Measurements from ENCODE around the gene MS4A13. TPM values are rescaled to one million over a fixed set of nuclear protein-coding genes. Genes with fewer than 3 reads are reported as not detected.
"Not testable (repeated sequence)": the region's sequence is repeated elsewhere in the genome, so short reads cannot be mapped to it uniquely, and the experiment has no call there.

Gene MS4A13
- total RNA-seq, 2 donors from 2014 or later, result not detected

GRCh38 chr11:60528465-60528864 is 13.3 kb downstream of the MS4A13 start:
- intact Hi-C loops (cut with DNase I), result no loop called here
- DNase-seq (ENCODE audit: low spot score), result no peak

DNA sequence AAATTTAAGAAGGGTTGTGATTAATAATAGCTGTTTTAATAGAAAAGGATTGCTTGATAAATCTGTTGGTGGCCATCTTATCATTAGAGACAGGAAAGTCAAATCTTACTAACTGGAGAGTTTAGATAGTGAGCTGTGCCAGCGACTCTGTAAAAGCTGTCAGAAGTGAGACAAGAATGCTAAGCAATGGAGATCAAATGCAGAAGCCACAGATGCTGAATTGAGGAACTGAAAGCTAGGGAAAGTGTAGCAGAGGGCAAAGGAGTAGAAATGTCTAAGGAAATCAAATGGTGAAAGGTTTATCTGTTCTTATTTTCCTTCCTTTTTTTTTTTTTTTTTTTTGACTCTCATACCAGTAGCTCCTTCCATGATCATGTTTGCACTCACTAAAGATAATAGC is 13.7 kb downstream of the MS4A13 start:
- DNase-seq (ENCODE audit: low spot score), result no peak
- intact Hi-C loops (cut with DNase I), result no loop called here

GRCh38 chr11:60530454-60531100 is 15.4 kb downstream of the MS4A13 start:
- no peak for DNase-seq (ENCODE audit: low spot score)

GRCh38 chr11:60532383-60532782 is 17.2 kb downstream of the MS4A13 start:
- DNase-seq (ENCODE audit: low spot score); intact Hi-C loops (cut with DNase I): not testable (repeated sequence)

More at GRCh38 chr11:60530454-60531100, 15.4 kb downstream of the MS4A13 start:
- intact Hi-C loops (cut with DNase I), result no loop called here

DNA sequence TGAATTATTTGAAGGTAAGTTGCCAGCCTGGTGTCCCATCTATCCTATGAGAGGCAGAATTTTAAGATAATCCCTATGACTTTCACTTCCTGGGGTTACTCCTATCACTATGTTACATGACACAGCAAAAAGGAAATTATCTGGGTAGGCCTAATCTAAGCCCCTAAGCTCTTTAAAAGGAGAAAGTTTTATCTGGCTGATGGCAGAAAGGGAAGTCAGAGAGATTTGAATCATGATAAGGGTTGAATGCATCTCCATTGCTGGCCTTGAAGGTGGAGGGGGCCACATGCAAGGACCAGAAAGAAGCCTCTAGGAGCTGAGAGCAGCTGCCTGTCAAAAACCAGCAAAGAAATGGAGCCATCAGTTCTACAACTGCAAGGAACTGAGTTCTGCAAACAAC is 23.4 kb downstream of the MS4A13 start:
- intact Hi-C loops (cut with DNase I); DNase-seq (ENCODE audit: low spot score): not testable (repeated sequence)

- no peak for DNase-seq (ENCODE audit: low spot score)
- intact Hi-C loops (cut with DNase I), result no loop called here
Measured at GRCh38 chr11:60544077-60544476, 28.9 kb downstream of the MS4A13 start.

- no peak for DNase-seq (ENCODE audit: low spot score)
- intact Hi-C loops (cut with DNase I), result no loop called here
Measured at GRCh38 chr11:60561254-60561653, 46.1 kb downstream of the MS4A13 start.

GRCh38 chr11:60563553-60564235 is 48.5 kb downstream of the MS4A13 start:
- DNase-seq (ENCODE audit: low spot score), result no peak
- intact Hi-C loops (cut with DNase I), result no loop called here

GRCh38 chr11:60566776-60567175 is 51.6 kb downstream of the MS4A13 start:
- intact Hi-C loops (cut with DNase I), result no loop called here

DNA sequence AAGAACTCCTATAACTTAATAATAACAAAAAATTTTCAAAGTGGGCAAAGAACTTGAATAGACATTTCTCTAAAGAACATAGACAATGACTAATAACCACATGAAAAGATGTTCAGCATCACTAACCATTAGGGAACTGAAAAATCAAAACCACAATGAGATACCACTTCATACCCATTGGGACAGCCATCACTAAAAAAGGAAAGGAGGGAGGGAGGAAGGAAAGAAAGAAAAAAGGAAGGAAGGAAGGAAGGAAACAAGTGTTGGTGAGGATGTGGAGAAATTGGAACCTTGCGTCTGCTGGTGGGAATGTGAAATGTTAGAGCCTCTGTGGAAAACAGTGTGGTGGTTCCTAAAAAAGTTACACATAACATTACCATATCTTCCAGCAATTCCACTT is 55.8 kb downstream of the MS4A13 start:
- DNase-seq (ENCODE audit: low spot score), result no peak
- intact Hi-C loops (cut with DNase I), result no loop called here

More at GRCh38 chr11:60566776-60567175, 51.6 kb downstream of the MS4A13 start:
- no peak for DNase-seq (ENCODE audit: low spot score)

DNA sequence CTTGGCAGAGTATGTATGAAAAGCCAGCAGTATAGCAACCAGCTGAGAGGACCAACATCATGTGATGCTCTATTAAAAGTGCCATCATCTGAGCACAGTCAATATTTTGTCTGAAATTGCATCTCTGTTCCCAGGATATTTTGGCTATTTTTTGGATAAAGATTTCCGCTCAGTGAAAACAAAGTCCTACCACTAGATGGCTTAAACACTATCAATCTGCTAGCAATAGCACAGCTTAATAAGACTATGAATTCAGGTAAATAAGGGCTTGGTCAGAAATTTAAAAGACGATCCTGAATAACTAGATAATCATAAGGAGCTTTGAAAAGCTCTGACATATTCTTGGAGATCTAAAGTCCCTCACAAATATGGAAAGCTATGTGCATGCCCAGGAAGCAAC is 74.4 kb downstream of the MS4A13 start:
- intact Hi-C loops (cut with DNase I), result no loop called here
- DNase-seq (ENCODE audit: low spot score), result no peak

Other genes with a start within 250 kb of the MS4A13 start
- gene MS4A4A, start 234.7 kb upstream of the MS4A13 start, total RNA-seq, result 10 to 100 TPM; 30.1 to 72.0 TPM
- gene MS4A6E, start 188.1 kb upstream of the MS4A13 start, total RNA-seq, result not detected
- 10 to 100 TPM; 52.5 to 82.7 TPM for gene MS4A7, start 136.9 kb upstream of the MS4A13 start, total RNA-seq
- 1 to 10 TPM; 2.2 to 4.4 TPM for gene MS4A14, start 118.9 kb upstream of the MS4A13 start, total RNA-seq
- gene MS4A5, start 85.8 kb upstream of the MS4A13 start, total RNA-seq, result not detected
- gene MS4A1, start 59.5 kb upstream of the MS4A13 start, total RNA-seq, result 1 to 10 TPM; 1.8 to 2.5 TPM
- not detected for gene MS4A12, start 22.6 kb upstream of the MS4A13 start, total RNA-seq
- not detected for gene MS4A8, start 184.2 kb downstream of the MS4A13 start, total RNA-seq
- gene MS4A18, start 209.3 kb downstream of the MS4A13 start, total RNA-seq, result not detected
- not detected for gene MS4A15, start 241.5 kb downstream of the MS4A13 start, total RNA-seq